B cell (primary cell): ENCODE data around the gene GRIP2. TPM values are rescaled to one million over a fixed set of nuclear protein-coding genes. Genes with fewer than 3 reads are reported as not detected.

Source experiments
- ATAC-seq: fragments of 200-7000 bp; cut with Tn5 transposase; one replicate; pipeline ENCODE4 v1.10.0; 2021; ENCODE audit warnings: low read depth, mild to moderate bottlenecking, moderate number of reproducible peaks, moderate library complexity
- CTCF ChIA-PET: fragments of 350-600 bp; sonication (Branson Sonifier 250); formaldehyde crosslinking; loops from one replicate; lab custom pipeline; 2021; ENCODE audit warnings: antibody characterized with exemption, inconsistent platforms; lab: Charles Lee
- POLR2A ChIA-PET: fragments of 350-600 bp; sonication (Branson Sonifier 250); formaldehyde crosslinking; loops from one replicate; lab custom pipeline; 2021; ENCODE audit warnings: antibody characterized with exemption; lab: Charles Lee
- DNase-seq: peaks from one replicate; pipeline ENCODE4 v3.0.0; 2013
- H2AFZ ChIP-seq: 2 replicates; pipeline ENCODE4 v1.6.1; 2012; ENCODE audit warnings: mild to moderate bottlenecking, low read depth, low read length; ENCODE audit not compliant: insufficient read depth, poor library complexity, severe bottlenecking
- H3K27ac ChIP-seq, 2 donors: 1 replicate in 1 of 2; 2 replicates in 1 of 2; pipeline ENCODE4 v1.5.1; 2012 to 2013; ENCODE audit warnings: low read length in 2 of 2, mild to moderate bottlenecking in 2 of 2, moderate library complexity in 1 of 2
- H3K27me3 ChIP-seq, 4 experiments: fragments of 200-600 bp in 1 of 4; sonication (generic) in 1 of 4; replicated peaks in 1 of 4; 1 replicate in 2 of 4; 2 replicates in 2 of 4; pipeline versions ENCODE4 v1.6.1 to v1.7.0; 2013 to 2016; ENCODE audit warnings: low read length in 3 of 4, mild to moderate bottlenecking in 2 of 4, mixed read lengths in 1 of 4, moderate library complexity in 1 of 4; ENCODE audit not compliant: insufficient read depth in 4 of 4, control insufficient read depth in 3 of 4; ENCODE audit errors: control extremely low read depth in 1 of 4
- H3K36me3 ChIP-seq, 2 experiments: replicated peaks in 1 of 2; 1 replicate in 1 of 2; 2 replicates in 1 of 2; pipeline versions ENCODE4 v1.6.1 to v1.7.1; 2013; ENCODE audit warnings: low read length in 1 of 2; ENCODE audit not compliant: insufficient read depth in 2 of 2, control insufficient read depth in 1 of 2; ENCODE audit errors: control extremely low read depth in 1 of 2, extremely low read depth in 1 of 2
- H3K4me1 ChIP-seq, 2 donors: fragments of 200-600 bp in 1 of 2; sonication (generic) in 1 of 2; 1 replicate in 1 of 2; 2 replicates in 1 of 2; pipeline versions ENCODE4 v1.5.1 to v1.6.1; 2013 to 2017; ENCODE audit warnings: low read length in 2 of 2; ENCODE audit not compliant: control insufficient read depth in 2 of 2, insufficient read depth in 2 of 2
- H3K4me2 ChIP-seq: replicated peaks from 2 replicates; pipeline ENCODE3; 2012; ENCODE audit warnings: mild to moderate bottlenecking, low read depth, low read length; ENCODE audit not compliant: poor library complexity, severe bottlenecking
- H3K4me3 ChIP-seq, 5 experiments: fragments of 200-600 bp in 1 of 5; sonication (generic) in 1 of 5; 1 replicate in 3 of 5; 2 replicates in 2 of 5; pipeline versions ENCODE4 v1.5.1 to v1.7.0; 2011 to 2016; ENCODE audit warnings: low read length in 4 of 5, mild to moderate bottlenecking in 4 of 5, low read depth in 2 of 5, control low read depth in 1 of 5, moderate library complexity in 1 of 5; ENCODE audit not compliant: insufficient read depth in 1 of 5; ENCODE audit errors: control extremely low read depth in 1 of 5, extremely low read depth in 1 of 5
- H3K79me2 ChIP-seq: fragments of 200-600 bp; sonication (generic); one replicate; pipeline ENCODE4 v1.6.0; 2016; ENCODE audit warnings: low read length; ENCODE audit not compliant: control insufficient read depth, insufficient read depth
- H3K9ac ChIP-seq: fragments of 200-600 bp; sonication (generic); 2 replicates; pipeline ENCODE4 v1.6.1; 2017; ENCODE audit warnings: mild to moderate bottlenecking, low read length, moderate library complexity
- H3K9me3 ChIP-seq, 3 donors: one replicate each; pipeline versions ENCODE4 v1.6.1 to v1.7.1; 2013; ENCODE audit warnings: low read length in 2 of 3; ENCODE audit not compliant: control insufficient read depth in 2 of 3, insufficient read depth in 1 of 3; ENCODE audit errors: control extremely low read depth in 1 of 3
- H4K20me1 ChIP-seq: 2 replicates; pipeline ENCODE4 v1.6.0; 2012; ENCODE audit warnings: mild to moderate bottlenecking, low read length; ENCODE audit not compliant: insufficient read depth, control insufficient read depth, poor library complexity, severe bottlenecking
- H3K27ac Mint-ChIP-seq: one replicate; pipeline ENCODE4 v1.8.0; 2021; ENCODE audit warnings: mixed read lengths
- H3K27me3 Mint-ChIP-seq: one replicate; pipeline ENCODE4 v1.8.0; 2021; ENCODE audit warnings: mixed read lengths
- H3K4me1 Mint-ChIP-seq: one replicate; pipeline ENCODE4 v1.8.0; 2021; ENCODE audit warnings: mixed read lengths
- H3K4me3 Mint-ChIP-seq: one replicate; pipeline ENCODE4 v1.8.0; 2021; ENCODE audit warnings: mixed read lengths
- H3K9me3 Mint-ChIP-seq: one replicate; pipeline ENCODE4 v1.8.0; 2022; ENCODE audit warnings: mixed read lengths; ENCODE audit not compliant: insufficient read depth
- CTCF ChIP-seq: fragments of 200-600 bp; IDR thresholded peaks from one replicate; pipeline ENCODE4 v1.8.0; 2022; ENCODE audit warnings: antibody characterized with exemption, mild to moderate bottlenecking
- EZH2 ChIP-seq: IDR thresholded peaks from 2 replicates; pipeline ENCODE4 v1.6.1; 2012; ENCODE audit warnings: borderline replicate concordance, low read depth, mild to moderate bottlenecking, moderate library complexity, low read length; ENCODE audit not compliant: insufficient read depth, poor library complexity, severe bottlenecking
- WGBS: methylation state at CpG from one replicate; pipeline ENCODE4 v1.1.5; 2013; ENCODE audit warnings: missing lambda C conversion rate; ENCODE audit not compliant: insufficient coverage; 5-methylcytosine and 5-hydroxymethylcytosine counted together
- intact Hi-C: fragments of 100-400 bp; cut with micrococcal nuclease; formaldehyde crosslinking; loops from one replicate; pipeline ENCODE4 v1.10.0; 2022
- polyA plus RNA-seq: library from polyadenylated mRNA; depleted of rRNA; stranded (reverse); fragments of >200 nt; gene quantifications from 2 replicates; pipeline ENCODE4 v1.2.3, GENCODE V29; 2012
- total RNA-seq, 2 donors: library from RNA; stranded (reverse); fragments of 120-200 nt in 1 of 2; gene quantifications; 1 replicate in 1 of 2; 2 replicates in 1 of 2; pipeline versions ENCODE4 v1.2.3 to v1.2.4, GENCODE V29; 2013 to 2022

The GRIP2 gene
- total and polyA plus RNA-seq, 2 donors (not counting 1 experiment from before 2014, with no cell fraction given) = not detected

GRCh38 chr3:14508505-14508819 lies 31.7 kb downstream of the GRIP2 start:
- H3K9me3 Mint-ChIP-seq = no peaks in the 10 kb centered on the region
- no peak overlapping the region for H3K4me3 Mint-ChIP-seq
- TF ChIP-seq CTCF = no peak
- TF ChIP-seq EZH2 = no peak
- intact Hi-C loops = loop anchor here (2.0 kb wide), 1 partner anchor 412 kb away; no protein-coding TSS in a partner anchor
- Histone ChIP-seq H3K9me3 (peaks cover 0 to 7% (median 0%) of the 10 kb centered on the region in 3 donors), H3K4me2 (no peak overlapping the region), H3K36me3 (no peaks in the 10 kb centered on the region), H2AFZ (no peak overlapping the region), H4K20me1 (no peaks in the 10 kb centered on the region), H3K27me3 (peaks cover 0 to 6% (median 0%) of the 10 kb centered on the region in 4 experiments), H3K9ac (no peak overlapping the region), H3K27ac (no peak overlapping the region), H3K4me3 (no peak overlapping the region), H3K79me2 (no peaks in the 10 kb centered on the region), H3K4me1 (peaks cover 0 to 4% of the 10 kb centered on the region in 2 donors)
- 71% methylated on average over 2 of the region's 3 CpGs for WGBS
- H3K27me3 Mint-ChIP-seq = peaks cover 9% of the 10 kb centered on the region
- no peak overlapping the region for H3K27ac Mint-ChIP-seq
- CTCF ChIA-PET = interaction anchor here (1.2 to 3.9 kb wide), 3 partner anchors 15 to 418 kb away, joined by 3 to 21 read pairs (median 3); no protein-coding TSS in a partner anchor
- ATAC-seq (no peak), DNase-seq (no peak)
- POLR2A ChIA-PET = no interaction called here
- H3K4me1 Mint-ChIP-seq = peaks cover 2% of the 10 kb centered on the region

GRCh38 chr3:14507757-14508504 lies 32.2 kb downstream of the GRIP2 start:
- Histone ChIP-seq H2AFZ (no peak overlapping the region), H3K27ac (no peak overlapping the region), H3K36me3 (no peaks in the 10 kb centered on the region), H4K20me1 (no peaks in the 10 kb centered on the region), H3K27me3 (peaks cover 0 to 6% (median 0%) of the 10 kb centered on the region in 4 experiments), H3K9me3 (peaks cover 0 to 12% (median 2%) of the 10 kb centered on the region in 3 donors), H3K79me2 (no peaks in the 10 kb centered on the region), H3K4me2 (no peak overlapping the region), H3K4me1 (peaks cover 0 to 4% of the 10 kb centered on the region in 2 donors), H3K4me3 (no peak overlapping the region), H3K9ac (no peak overlapping the region)
- no peak overlapping the region for H3K27ac Mint-ChIP-seq
- H3K4me1 Mint-ChIP-seq = peaks cover 2% of the 10 kb centered on the region
- no peak for DNase-seq
- ATAC-seq = no peak
- ChIA-PET CTCF (interaction anchor here (1.2 to 3.9 kb wide), 2 partner anchors 15 to 413 kb away, joined by 3 to 21 read pairs; no protein-coding TSS in a partner anchor), POLR2A (no interaction called here)
- peaks cover 9% of the 10 kb centered on the region for H3K27me3 Mint-ChIP-seq
- peaks cover 3% of the 10 kb centered on the region for H3K9me3 Mint-ChIP-seq
- no peak overlapping the region for H3K4me3 Mint-ChIP-seq
- TF ChIP-seq EZH2 (no peak), CTCF (no peak)
- 82% methylated on average over 3 of the region's 6 CpGs for WGBS
- intact Hi-C loops = loop anchor here (2.0 kb wide), 1 partner anchor 413 kb away; no protein-coding TSS in a partner anchor
